GM18870 (cell line): ENCODE measurements around the gene GMPPA.

Experiments used
- ATAC-seq: cut with Tn5 transposase; IDR thresholded peaks from one replicate; pipeline ENCODE4 v1.9.1; 2021; ENCODE audit warnings: moderate library complexity; ENCODE audit not compliant: unreplicated experiment

GMPPA gene

DNA sequence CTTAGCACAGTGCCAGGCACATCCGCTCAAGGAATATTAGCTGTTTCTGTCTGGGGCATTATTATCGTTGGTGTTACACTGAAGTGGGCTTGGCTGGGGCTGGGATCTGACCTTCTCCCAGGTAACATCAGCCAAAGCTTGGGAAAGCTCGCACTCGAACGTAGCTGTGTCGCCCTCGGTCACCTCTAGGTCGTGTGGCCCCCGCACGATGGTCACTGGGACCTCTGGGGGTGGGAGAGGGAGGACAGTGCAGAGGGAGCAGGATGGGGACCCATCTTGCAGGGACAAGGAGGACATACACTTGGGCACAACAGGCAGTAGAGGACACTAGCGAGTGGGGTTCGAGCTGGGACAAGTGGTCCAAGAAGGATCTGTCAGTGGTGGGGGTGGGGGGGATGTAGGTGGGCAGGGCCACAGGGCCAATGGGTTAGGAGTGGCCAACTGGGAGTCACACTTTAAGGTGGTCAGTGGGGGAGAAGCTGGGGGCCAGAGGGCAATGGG is 54.8 kb downstream of the GMPPA start:
- ATAC-seq = no peak

DNA sequence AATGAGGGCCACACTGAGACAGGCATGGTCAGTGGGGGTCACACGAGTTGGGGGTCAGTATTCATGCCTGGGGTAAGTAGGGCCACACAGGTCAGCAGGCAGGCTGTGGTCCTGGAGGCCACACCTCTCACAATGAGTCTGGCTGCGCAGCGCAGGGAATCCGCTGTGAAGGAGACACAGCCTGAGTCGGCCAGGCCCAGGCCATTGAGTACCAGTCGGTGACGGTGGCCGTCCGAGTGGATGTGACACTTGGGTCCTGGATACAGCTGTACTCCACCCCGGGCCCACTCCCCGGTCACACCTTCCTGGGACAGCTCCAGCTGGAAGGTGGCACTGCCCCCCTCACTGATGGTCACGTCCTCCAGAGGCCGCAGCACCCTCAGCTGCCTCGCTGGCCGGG is 55.7 kb downstream of the GMPPA start:
- ATAC-seq = no peak

- ATAC-seq = no peak
Measured at GRCh38 chr2:219555956-219556355, 57.3 kb downstream of the GMPPA start.

- ATAC-seq = no peak
Measured at GRCh38 chr2:219556413-219556812, 57.7 kb downstream of the GMPPA start.
